ENCODE measurements around the gene AP4M1.

The AP4M1 gene

GRCh38 chr7:100111914-100112313 lies 10.5 kb downstream of the AP4M1 start:
- Mint-ChIP-seq H3K4me3 (no peak overlapping the region), H3K27ac (peak overlapping the region; percentile 54)

GRCh38 chr7:100115026-100115425 lies 13.6 kb downstream of the AP4M1 start:
- peaks cover 45% of the 10 kb centered on the region for H3K36me3 Mint-ChIP-seq (ENCODE audit: low read depth)
- TF ChIP-seq CTCF (IDR thresholded peaks at IDR 0.05) = no peak
- peaks cover 28% of the 10 kb centered on the region for H3K4me1 Mint-ChIP-seq
- H3K27me3 Mint-ChIP-seq (ENCODE audit: low read depth, poor library complexity) = peaks cover 3% of the 10 kb centered on the region
- no peak overlapping the region for H3K4me3 Mint-ChIP-seq
- no peak for DNase-seq
- H3K9me3 Mint-ChIP-seq = no peaks in the 10 kb centered on the region
- H3K27ac Mint-ChIP-seq = no peak overlapping the region

More at GRCh38 chr7:100111914-100112313, 10.5 kb downstream of the AP4M1 start:
- Mint-ChIP-seq H3K27me3 (ENCODE audit: low read depth, poor library complexity) (no peaks in the 10 kb centered on the region), H3K4me1 (peaks cover 15% of the 10 kb centered on the region), H3K9me3 (no peaks in the 10 kb centered on the region), H3K36me3 (ENCODE audit: low read depth) (peaks cover 56% of the 10 kb centered on the region)
- no peak for DNase-seq
- TF ChIP-seq CTCF (IDR thresholded peaks at IDR 0.05) = no peak

- Mint-ChIP-seq H3K27me3 (ENCODE audit: low read depth, poor library complexity) (peaks cover 3% of the 10 kb centered on the region), H3K36me3 (ENCODE audit: low read depth) (peaks cover 26% of the 10 kb centered on the region), H3K4me3 (peak overlapping the region; percentile 98), H3K9me3 (no peaks in the 10 kb centered on the region), H3K27ac (peak overlapping the region; percentile 100), H3K4me1 (peaks cover 34% of the 10 kb centered on the region)
- no peak for TF ChIP-seq CTCF (IDR thresholded peaks at IDR 0.05)
- no peak for DNase-seq
These were observed 17.1 kb downstream of the AP4M1 start for GRCh38 chr7:100118388-100119071.

GRCh38 chr7:100119072-100119969 lies 17.9 kb downstream of the AP4M1 start, which contains the start of the genes CNPY4 and TAF6:
TSS of gene CNPY4 (plus strand) at chr7:100119634. CDS start at chr7:100119745, 111 bp downstream.
TSS of gene TAF6 (minus strand) at chr7:100119358. CDS start at chr7:100114209, 5,149 bp downstream.
- Mint-ChIP-seq H3K9me3 (no peaks in the 10 kb centered on the region), H3K36me3 (ENCODE audit: low read depth) (peaks cover 19% of the 10 kb centered on the region), H3K27me3 (ENCODE audit: low read depth, poor library complexity) (peaks cover 3% of the 10 kb centered on the region), H3K4me3 (peak within 1 kb of the TSS; percentile 98), H3K27ac (peak within 1 kb of the TSS; percentile 100), H3K4me1 (peaks cover 32% of the 10 kb centered on the region)
- DNase-seq = peak; percentile 96
- TF ChIP-seq CTCF (IDR thresholded peaks at IDR 0.05) = no peak

- Mint-ChIP-seq H3K9me3 (no peaks in the 10 kb centered on the region), H3K27me3 (ENCODE audit: low read depth, poor library complexity) (peaks cover 3% of the 10 kb centered on the region), H3K36me3 (ENCODE audit: low read depth) (peaks cover 28% of the 10 kb centered on the region), H3K27ac (peak overlapping the region; percentile 100), H3K4me1 (peaks cover 40% of the 10 kb centered on the region), H3K4me3 (peak overlapping the region; percentile 98)
- TF ChIP-seq CTCF (IDR thresholded peaks at IDR 0.05) = no peak
- DNase-seq = peak; percentile 67
These were observed 18.7 kb downstream of the AP4M1 start for GRCh38 chr7:100119970-100120732.

Data from nephron progenitor cell (in vitro differentiated cells).